GM20000 (cell line): Measurements from ENCODE around the gene NRG3.
"Not testable (repeated sequence)": the region's sequence is repeated elsewhere in the genome, so short reads cannot be mapped to it uniquely, and the experiment has no call there.

Experiments
- DNase-seq: peaks from one replicate; pipeline ENCODE4 v3.0.0; 2012; ENCODE audit warnings: low spot score
- CTCF ChIP-seq: IDR thresholded peaks from 2 replicates; pipeline ENCODE4 v1.5.1; 2012; ENCODE audit warnings: mild to moderate bottlenecking, control low read depth; ENCODE audit errors: extremely low read depth, missing control alignments

Gene NRG3

GRCh38 chr10:82660205-82660604, 785.2 kb downstream of the NRG3 start:
- DNase-seq, result no peak
- TF ChIP-seq CTCF, result no peak

GRCh38 chr10:82660986-82661385, 786.0 kb downstream of the NRG3 start:
- TF ChIP-seq CTCF, result no peak
- DNase-seq, result no peak

- no peak for DNase-seq
- no peak for TF ChIP-seq CTCF
These were observed 786.7 kb downstream of the NRG3 start for GRCh38 chr10:82661701-82662100.

- no peak for DNase-seq
- no peak for TF ChIP-seq CTCF
These were observed 793.4 kb downstream of the NRG3 start for GRCh38 chr10:82668221-82668895.

- DNase-seq, result no peak
- no peak for TF ChIP-seq CTCF
These were observed 799.0 kb downstream of the NRG3 start for GRCh38 chr10:82674036-82674435.

GRCh38 chr10:82677932-82678331, 802.9 kb downstream of the NRG3 start:
- not testable (repeated sequence) for DNase-seq

- DNase-seq, result not testable (repeated sequence)
These were observed 803.5 kb downstream of the NRG3 start for GRCh38 chr10:82678451-82678850.

GRCh38 chr10:82680608-82681007, 805.6 kb downstream of the NRG3 start:
- no peak for TF ChIP-seq CTCF
- no peak for DNase-seq
